CD4-positive, alpha-beta T cell treated with Interleukin-6 for 4 hours (primary cell): ENCODE measurements around the gene BHLHE23.
A peak's percentile ranks its signal among the peaks of the same experiment; 100 is the strongest.

ENCODE experiments used
- DNase-seq: peaks from one replicate; pipeline ENCODE4 v3.0.0-alpha.2; 2020; ENCODE audit warnings: mixed read lengths

Gene BHLHE23

DNA sequence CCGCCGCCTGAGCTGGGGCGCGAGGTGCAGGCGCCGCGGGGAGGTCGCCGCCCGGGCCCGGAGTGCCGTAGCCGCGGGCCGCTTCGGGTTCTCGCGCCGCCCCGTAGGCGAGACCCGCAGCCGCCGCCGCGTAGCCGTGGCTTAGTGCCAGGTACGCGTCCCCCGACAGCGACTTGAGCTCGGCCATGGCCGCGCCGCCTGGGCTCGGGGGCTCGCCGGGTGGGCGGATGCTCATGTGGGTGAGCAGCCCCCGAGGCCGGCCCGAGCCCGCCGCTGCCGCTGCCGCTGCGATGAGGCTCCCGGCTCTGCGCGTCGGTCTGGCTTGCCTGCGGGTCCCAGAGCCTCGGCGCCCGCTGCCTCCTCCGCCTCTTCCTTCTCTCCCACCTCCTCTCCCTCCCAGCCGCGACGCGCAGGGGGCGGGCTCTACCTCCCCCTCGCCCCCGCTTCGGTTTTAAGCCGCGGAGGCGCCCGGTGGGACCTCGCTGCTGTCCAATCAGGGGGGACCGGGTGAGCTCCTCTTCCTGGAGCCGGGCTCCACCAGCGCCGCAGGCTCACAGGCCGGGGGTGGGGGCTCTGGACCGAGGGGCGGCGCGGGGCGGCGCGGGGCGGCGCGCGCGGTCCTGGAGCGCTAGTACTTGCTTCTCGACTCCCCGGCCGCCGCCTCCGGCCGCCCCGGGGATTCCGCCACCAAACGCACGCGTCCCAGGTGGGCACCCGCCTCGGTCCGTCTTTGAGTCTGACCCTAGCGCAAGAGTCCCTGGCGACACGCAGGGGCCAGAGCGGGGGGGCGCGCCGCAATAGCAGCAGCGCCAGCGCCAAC lies at the start of gene BHLHE23:
Gene BHLHE23, minus strand, starts transcription at position 425 of the 820 bp plus-strand sequence. Its CDS starts 190 bp downstream, at position 235.
- DNase-seq: peak; percentile 13

- no peak for DNase-seq
Measured at GRCh38 chr20:63055575-63056235, 48.9 kb upstream of the BHLHE23 start.

DNA sequence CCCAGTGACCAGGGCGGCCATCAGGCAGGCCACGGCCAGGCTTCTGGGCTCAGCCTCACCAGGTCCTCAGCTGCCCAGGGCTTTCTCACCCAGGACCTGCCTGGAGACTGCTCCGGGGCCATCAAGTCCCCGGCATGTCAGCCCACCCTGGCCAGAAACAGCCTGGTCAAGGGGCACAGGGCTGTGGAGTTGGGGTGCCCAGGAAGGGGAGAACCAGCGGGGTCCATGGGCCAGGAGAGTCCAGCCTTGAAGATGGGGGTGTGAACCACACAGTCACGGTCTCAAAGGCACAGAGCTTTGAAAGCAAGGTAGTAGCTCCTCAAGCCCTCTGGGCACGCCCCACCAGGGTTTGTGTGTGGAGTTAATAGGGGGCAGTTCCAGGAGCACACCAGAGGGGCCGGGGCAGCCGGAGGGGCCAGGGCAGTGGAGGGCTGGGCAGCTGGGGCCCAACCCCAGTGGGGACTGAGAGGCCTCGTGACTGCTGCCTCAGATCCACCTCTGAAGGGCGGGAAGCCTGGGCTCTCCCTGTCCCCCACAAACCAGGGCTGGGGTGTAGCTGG lies 48.0 kb upstream of the BHLHE23 start:
- DNase-seq: no peak

GRCh38 chr20:63054103-63054474 lies 47.3 kb upstream of the BHLHE23 start:
- DNase-seq: no peak

GRCh38 chr20:63053432-63054102 lies 46.8 kb upstream of the BHLHE23 start:
- no peak for DNase-seq

- no peak for DNase-seq
Measured at GRCh38 chr20:63052571-63053431, 46.0 kb upstream of the BHLHE23 start.

DNA sequence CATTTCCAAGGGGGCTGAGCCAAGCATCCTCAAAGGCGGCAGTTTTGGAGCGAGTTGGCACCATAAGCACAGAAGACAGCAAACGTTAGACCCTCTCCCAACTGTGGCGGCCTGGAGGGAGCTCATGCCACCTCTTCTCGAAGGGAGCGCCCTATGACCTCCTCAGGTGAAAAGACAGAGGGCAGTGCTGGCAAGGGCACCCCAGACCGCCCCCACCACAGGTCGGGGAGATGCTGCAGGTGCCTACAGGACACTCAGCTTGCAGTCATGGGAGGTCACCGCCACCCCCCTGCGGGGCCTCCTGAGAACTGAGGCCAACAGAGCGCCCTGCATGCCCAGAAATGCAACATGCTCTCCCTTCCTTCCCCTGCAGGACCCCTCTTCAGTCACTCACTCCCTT lies 45.1 kb upstream of the BHLHE23 start:
- DNase-seq: no peak

GRCh38 chr20:63051186-63051860 lies 44.6 kb upstream of the BHLHE23 start:
- no peak for DNase-seq

GRCh38 chr20:63050406-63050805 lies 43.6 kb upstream of the BHLHE23 start:
- DNase-seq: no peak

- no peak for DNase-seq
Measured at GRCh38 chr20:63049561-63050221, 42.9 kb upstream of the BHLHE23 start.

GRCh38 chr20:63049191-63049518 lies 42.4 kb upstream of the BHLHE23 start:
- DNase-seq: no peak

DNA sequence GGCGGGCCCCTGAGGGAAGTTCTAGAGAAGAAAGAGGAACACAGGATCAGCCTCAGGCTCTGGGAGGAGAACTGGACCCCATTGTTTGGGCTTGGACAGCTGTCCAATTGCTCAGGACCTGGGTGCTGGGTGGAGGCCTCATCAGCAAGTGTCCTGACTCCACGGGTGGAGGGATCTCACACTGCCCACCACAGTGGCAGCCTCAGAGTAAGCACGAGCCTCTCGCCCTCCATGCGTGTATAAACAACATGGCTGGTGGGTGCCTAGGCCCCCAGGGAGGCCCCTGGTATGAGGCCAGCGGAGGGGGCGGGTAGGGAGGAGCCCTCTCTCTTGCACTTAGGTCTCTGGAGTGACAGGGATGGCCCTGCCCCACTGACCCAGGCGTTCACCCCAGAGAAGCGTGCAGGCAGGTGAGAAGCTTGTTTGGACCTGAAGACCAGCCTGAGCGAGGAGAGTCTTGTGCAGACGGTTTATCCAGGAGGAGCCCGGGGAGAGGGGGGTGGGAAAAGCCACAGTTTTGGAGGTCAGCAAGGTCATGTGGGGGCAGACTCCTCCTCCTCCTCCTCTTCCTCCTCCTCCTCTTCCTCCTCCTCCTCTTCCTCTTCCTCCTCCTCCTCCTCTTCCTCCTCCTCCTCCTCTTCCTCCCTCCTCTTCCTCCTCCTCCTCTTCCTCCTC lies 41.9 kb upstream of the BHLHE23 start:
- DNase-seq: no peak

DNA sequence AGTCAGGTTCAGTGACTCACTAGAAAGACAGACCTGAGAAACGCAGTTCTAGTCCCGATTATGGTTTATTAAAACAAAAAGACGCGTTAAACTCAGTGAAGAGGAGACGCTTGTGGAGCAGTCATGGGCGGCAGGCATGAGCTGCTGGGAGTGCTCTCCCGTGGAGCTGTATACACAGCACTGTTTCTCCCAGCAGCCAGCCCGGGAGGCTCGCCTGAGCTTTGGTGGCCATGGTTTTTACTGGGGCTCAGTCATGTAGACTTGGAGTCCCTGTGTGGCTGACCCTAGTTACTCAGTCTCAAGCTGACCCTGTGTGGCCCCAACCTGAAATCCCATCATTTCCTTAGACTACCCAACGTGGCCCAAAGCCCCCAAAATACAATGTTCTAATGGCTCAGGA lies 41.2 kb upstream of the BHLHE23 start:
- no peak for DNase-seq

- no peak for DNase-seq
Measured at GRCh38 chr20:63047267-63047666, 40.5 kb upstream of the BHLHE23 start.

- DNase-seq: no peak
Measured at GRCh38 chr20:63046841-63047240, 40.1 kb upstream of the BHLHE23 start.

- no peak for DNase-seq
Measured at GRCh38 chr20:63045991-63046390, 39.2 kb upstream of the BHLHE23 start.

DNA sequence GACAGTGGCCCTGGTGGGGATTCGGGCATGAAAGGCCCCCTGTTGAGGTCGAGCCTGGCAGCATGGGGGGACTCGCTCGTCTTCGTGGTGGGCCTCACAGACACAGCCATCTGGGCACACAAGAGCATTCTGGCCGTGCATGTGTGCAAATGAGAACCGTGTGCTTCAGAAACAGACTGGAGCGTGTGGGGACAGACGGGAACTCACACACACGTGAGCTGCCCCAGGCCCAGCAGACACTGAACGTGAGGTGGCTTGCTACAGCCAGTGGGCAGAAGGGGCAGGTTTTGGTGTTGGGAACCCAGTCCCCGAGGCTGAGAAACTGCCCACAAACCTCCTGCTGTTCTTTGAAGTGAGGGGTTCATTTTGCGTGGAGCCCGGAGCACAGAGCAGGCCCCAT lies 38.6 kb upstream of the BHLHE23 start:
- no peak for DNase-seq

DNA sequence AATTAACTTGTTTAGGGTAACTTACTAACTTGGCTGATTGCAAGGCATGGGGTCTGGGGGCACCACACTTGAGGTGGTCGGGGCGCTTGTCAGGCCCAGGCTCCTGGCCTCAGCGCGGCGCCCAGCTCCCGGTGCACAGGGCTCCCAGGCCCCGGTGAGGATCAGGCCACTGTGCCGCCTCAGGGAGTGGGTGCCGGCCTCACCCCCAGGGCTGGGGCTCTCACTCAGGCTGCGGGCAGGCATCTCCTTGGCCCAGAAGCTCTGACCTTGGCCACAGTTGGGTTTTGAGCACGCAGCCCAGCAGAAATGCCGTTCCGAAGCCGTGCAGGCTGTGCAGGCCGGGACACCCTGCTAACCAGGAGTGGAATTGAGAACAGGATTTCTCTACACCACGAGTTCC lies 37.8 kb upstream of the BHLHE23 start:
- no peak for DNase-seq

- no peak for DNase-seq
Measured at GRCh38 chr20:63044204-63044600, 37.4 kb upstream of the BHLHE23 start.

- DNase-seq: no peak
Measured at GRCh38 chr20:63043348-63044203, 36.8 kb upstream of the BHLHE23 start.
